ENCODE measurements around the gene PLIN1.

GRCh38 chr15:89652131-89652530, 27.0 kb downstream of the PLIN1 start:
- TF ChIP-seq GATA2 (IDR thresholded peaks at IDR 0.05; ENCODE audit: low read depth, low read length) = no peak
- no peak for TF ChIP-seq GATA3 (IDR thresholded peaks at IDR 0.05; ENCODE audit: low read depth, low read length)

All from SH-SY5Y (cell line).